ENCODE measurements around the gene WRNIP1.

GRCh38 chr6:2750832-2751231 lies 14.4 kb upstream of the WRNIP1 start, which contains the start of gene MYLK4:
- no peak for TF ChIP-seq USF1 (IDR thresholded peaks at IDR 0.05)
- no peak for TF ChIP-seq EGR1 (IDR thresholded peaks at IDR 0.05)
- no peak for TF ChIP-seq MAX (IDR thresholded peaks at IDR 0.05)
- TF ChIP-seq, protein P1, sequence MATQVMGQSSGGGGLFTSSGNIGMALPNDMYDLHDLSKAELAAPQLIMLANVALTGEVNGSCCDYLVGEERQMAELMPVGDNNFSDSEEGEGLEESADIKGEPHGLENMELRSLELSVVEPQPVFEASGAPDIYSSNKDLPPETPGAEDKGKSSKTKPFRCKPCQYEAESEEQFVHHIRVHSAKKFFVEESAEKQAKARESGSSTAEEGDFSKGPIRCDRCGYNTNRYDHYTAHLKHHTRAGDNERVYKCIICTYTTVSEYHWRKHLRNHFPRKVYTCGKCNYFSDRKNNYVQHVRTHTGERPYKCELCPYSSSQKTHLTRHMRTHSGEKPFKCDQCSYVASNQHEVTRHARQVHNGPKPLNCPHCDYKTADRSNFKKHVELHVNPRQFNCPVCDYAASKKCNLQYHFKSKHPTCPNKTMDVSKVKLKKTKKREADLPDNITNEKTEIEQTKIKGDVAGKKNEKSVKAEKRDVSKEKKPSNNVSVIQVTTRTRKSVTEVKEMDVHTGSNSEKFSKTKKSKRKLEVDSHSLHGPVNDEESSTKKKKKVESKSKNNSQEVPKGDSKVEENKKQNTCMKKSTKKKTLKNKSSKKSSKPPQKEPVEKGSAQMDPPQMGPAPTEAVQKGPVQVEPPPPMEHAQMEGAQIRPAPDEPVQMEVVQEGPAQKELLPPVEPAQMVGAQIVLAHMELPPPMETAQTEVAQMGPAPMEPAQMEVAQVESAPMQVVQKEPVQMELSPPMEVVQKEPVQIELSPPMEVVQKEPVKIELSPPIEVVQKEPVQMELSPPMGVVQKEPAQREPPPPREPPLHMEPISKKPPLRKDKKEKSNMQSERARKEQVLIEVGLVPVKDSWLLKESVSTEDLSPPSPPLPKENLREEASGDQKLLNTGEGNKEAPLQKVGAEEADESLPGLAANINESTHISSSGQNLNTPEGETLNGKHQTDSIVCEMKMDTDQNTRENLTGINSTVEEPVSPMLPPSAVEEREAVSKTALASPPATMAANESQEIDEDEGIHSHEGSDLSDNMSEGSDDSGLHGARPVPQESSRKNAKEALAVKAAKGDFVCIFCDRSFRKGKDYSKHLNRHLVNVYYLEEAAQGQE (IDR thresholded peaks at IDR 0.05; ENCODE audit: low read depth), result no peak
- TF ChIP-seq TEAD4 (IDR thresholded peaks at IDR 0.05), result no peak
- TF ChIP-seq RAD21 (IDR thresholded peaks at IDR 0.05; ENCODE audit: low read depth), result no peak
- TF ChIP-seq TCF12 (IDR thresholded peaks at IDR 0.05; ENCODE audit: low read depth), result no peak
- TF ChIP-seq FOXM1 (IDR thresholded peaks at IDR 0.05; ENCODE audit: borderline replicate concordance, low read depth), result no peak
- TF ChIP-seq TAF1 (IDR thresholded peaks at IDR 0.05; ENCODE audit: low read depth), result no peak
- TF ChIP-seq CEBPB (IDR thresholded peaks at IDR 0.05), result no peak
- TF ChIP-seq EP300 (IDR thresholded peaks at IDR 0.05; ENCODE audit: borderline replicate concordance), result no peak
- no peak for TF ChIP-seq CREB1 (IDR thresholded peaks at IDR 0.05; ENCODE audit: low read depth)

All from Ishikawa (cell line).